ENCODE measurements around the gene CEP83.
A peak's percentile ranks its signal among the peaks of the same experiment; 100 is the strongest.

The CEP83 gene

DNA sequence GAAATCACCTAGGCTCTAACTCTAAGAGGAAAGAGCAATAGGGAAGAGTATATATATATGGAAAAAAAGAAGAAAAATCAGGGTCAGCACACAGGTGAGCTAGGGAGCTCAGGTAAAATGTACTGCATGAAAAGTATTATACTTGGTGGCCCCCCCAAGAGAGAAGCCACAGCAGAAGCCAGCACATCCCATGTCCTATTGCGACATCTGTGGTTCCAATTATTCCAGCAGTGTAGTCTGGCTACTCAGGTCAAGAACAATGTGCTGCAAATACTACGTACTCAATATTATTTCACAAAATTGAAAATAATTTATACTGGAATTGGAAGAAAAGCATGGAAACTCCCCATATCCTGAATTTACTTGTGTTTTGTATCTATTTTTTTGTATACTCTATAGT lies 85.5 kb downstream of the CEP83 start:
- in situ Hi-C loops (cut with MboI; ENCODE audit: low sequenced_read_pairs, unreplicated experiment) = no loop called here
- TF ChIP-seq CTCF (IDR thresholded peaks at IDR 0.05; ENCODE audit: borderline replicate concordance, control extremely low read depth, extremely low read depth, insufficient read depth, missing control alignments) = no peak
- DNase-seq (ENCODE audit: low spot score) = no peak

DNA sequence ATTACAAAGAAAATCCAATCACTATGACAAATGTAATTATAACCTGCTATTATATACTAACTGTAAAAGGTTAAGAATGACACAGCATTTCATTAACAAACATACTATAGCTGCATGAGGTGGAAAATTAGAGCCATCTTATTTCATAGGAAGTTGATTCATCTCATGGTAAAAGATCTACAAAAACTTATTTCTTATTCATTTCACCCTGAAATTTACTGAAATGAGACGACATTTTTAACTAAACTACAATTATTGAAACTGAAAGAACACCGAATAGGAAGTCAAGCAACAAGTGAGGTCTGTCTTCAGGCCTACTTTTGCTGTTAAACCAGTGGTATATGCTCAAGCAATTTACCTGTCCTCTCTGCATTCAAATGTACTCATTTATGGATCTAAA lies 87.2 kb downstream of the CEP83 start:
- TF ChIP-seq CTCF (IDR thresholded peaks at IDR 0.05; ENCODE audit: borderline replicate concordance, control extremely low read depth, extremely low read depth, insufficient read depth, missing control alignments) = no peak
- peak; percentile 39 for DNase-seq (ENCODE audit: low spot score)

GRCh38 chr12:94362653-94363052 lies 97.0 kb downstream of the CEP83 start:
- no peak for DNase-seq (ENCODE audit: low spot score)
- in situ Hi-C loops (cut with MboI; ENCODE audit: low sequenced_read_pairs, unreplicated experiment) = no loop called here
- TF ChIP-seq CTCF (IDR thresholded peaks at IDR 0.05; ENCODE audit: borderline replicate concordance, control extremely low read depth, extremely low read depth, insufficient read depth, missing control alignments) = no peak

More for the DNA sequence above, 87.2 kb downstream of the CEP83 start:
- in situ Hi-C loops (cut with MboI; ENCODE audit: low sequenced_read_pairs, unreplicated experiment) = no loop called here

- in situ Hi-C loops (cut with MboI; ENCODE audit: low sequenced_read_pairs, unreplicated experiment) = no loop called here
- no peak for TF ChIP-seq CTCF (IDR thresholded peaks at IDR 0.05; ENCODE audit: borderline replicate concordance, control extremely low read depth, extremely low read depth, insufficient read depth, missing control alignments)
- no peak for DNase-seq (ENCODE audit: low spot score)
These were observed 99.9 kb downstream of the CEP83 start for GRCh38 chr12:94359761-94360160.

DNA sequence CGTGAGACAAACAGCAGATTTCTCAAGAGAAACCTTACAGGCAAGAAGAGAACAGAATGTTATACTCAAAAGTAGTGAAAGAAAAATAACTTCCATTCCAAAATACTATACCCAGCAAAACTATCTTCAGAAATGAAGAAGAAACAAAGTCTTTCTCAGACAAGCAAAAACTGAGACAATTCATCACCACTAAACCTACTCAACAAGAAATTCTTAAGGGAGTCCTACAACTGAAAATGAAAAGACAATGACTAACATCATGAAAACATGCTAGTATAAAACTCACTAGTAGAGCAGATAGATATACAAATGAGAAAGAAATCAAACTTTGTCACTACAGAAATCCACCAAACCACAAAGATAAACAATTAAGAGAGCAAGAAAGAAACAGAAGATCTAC lies 106.5 kb downstream of the CEP83 start:
- in situ Hi-C loops (cut with MboI; ENCODE audit: low sequenced_read_pairs, unreplicated experiment) = no loop called here
- no peak for DNase-seq (ENCODE audit: low spot score)
- TF ChIP-seq CTCF (IDR thresholded peaks at IDR 0.05; ENCODE audit: borderline replicate concordance, control extremely low read depth, extremely low read depth, insufficient read depth, missing control alignments) = no peak

DNA sequence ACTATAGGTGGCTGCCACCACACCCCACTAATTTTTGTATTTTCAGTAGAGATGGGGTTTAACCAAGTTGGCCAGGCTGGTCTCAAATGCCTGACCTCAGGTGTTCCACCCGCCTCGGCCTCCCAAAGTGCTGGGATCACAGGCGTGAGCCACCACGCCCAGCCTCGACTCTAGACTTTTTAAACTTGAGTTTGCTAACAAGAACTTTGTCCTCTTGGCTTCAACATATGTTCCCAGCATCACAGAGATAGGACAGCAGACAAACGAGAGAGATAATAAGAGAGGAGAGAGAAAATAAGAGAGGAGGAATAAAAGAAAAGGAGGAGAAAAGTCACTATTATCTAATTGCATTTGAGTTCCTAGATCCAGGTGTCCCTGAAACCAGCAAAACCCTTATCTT lies 119.1 kb downstream of the CEP83 start:
- in situ Hi-C loops (cut with MboI; ENCODE audit: low sequenced_read_pairs, unreplicated experiment) = no loop called here
- TF ChIP-seq CTCF (IDR thresholded peaks at IDR 0.05; ENCODE audit: borderline replicate concordance, control extremely low read depth, extremely low read depth, insufficient read depth, missing control alignments) = no peak
- no peak for DNase-seq (ENCODE audit: low spot score)
